HG03097 (cell line): ENCODE data around the gene EXOC4.

Experiments
- ATAC-seq: cut with Tn5 transposase; IDR thresholded peaks from one replicate; pipeline ENCODE4 v1.9.1; 2021; ENCODE audit not compliant: unreplicated experiment, low FRiP score

Gene EXOC4

GRCh38 chr7:133797818-133798520, 545.1 kb downstream of the EXOC4 start:
- no peak for ATAC-seq

- ATAC-seq = no peak
These were observed 548.5 kb downstream of the EXOC4 start for GRCh38 chr7:133801341-133801740.

GRCh38 chr7:133804127-133804526, 551.2 kb downstream of the EXOC4 start:
- no peak for ATAC-seq

GRCh38 chr7:133805426-133805825, 552.5 kb downstream of the EXOC4 start:
- no peak for ATAC-seq

- no peak for ATAC-seq
These were observed 555.0 kb downstream of the EXOC4 start for GRCh38 chr7:133807624-133808492.

GRCh38 chr7:133808493-133808866, 555.6 kb downstream of the EXOC4 start:
- ATAC-seq = no peak

GRCh38 chr7:133812877-133813276, 560.0 kb downstream of the EXOC4 start:
- ATAC-seq = no peak

GRCh38 chr7:133815611-133816210, 562.8 kb downstream of the EXOC4 start:
- ATAC-seq = no peak

GRCh38 chr7:133819695-133820094, 566.8 kb downstream of the EXOC4 start:
- ATAC-seq = no peak

- ATAC-seq = no peak
These were observed 567.7 kb downstream of the EXOC4 start for GRCh38 chr7:133820584-133820983.

GRCh38 chr7:133821171-133821570, 568.3 kb downstream of the EXOC4 start:
- ATAC-seq = no peak

GRCh38 chr7:133822001-133822641, 569.2 kb downstream of the EXOC4 start:
- ATAC-seq = no peak

GRCh38 chr7:133822868-133823552, 570.1 kb downstream of the EXOC4 start:
- ATAC-seq = no peak

- no peak for ATAC-seq
These were observed 571.3 kb downstream of the EXOC4 start for GRCh38 chr7:133824132-133824531.

GRCh38 chr7:133827707-133828623, 575.1 kb downstream of the EXOC4 start:
- ATAC-seq = no peak

- ATAC-seq = no peak
These were observed 576.0 kb downstream of the EXOC4 start for GRCh38 chr7:133828906-133829305.

- no peak for ATAC-seq
These were observed 576.5 kb downstream of the EXOC4 start for GRCh38 chr7:133829336-133829897.

- ATAC-seq = no peak
These were observed 577.2 kb downstream of the EXOC4 start for GRCh38 chr7:133830081-133830480.

GRCh38 chr7:133836666-133837065, 583.8 kb downstream of the EXOC4 start:
- no peak for ATAC-seq
